CD4-positive, alpha-beta T cell treated with Interleukin-4 for 1 hour (primary cell): ENCODE measurements around the gene ACAP3.

Experiments
- DNase-seq, 2 donors: peaks; one replicate each; pipeline ENCODE4 v3.0.0-alpha.2; 2020 to 2022

The ACAP3 gene

GRCh38 chr1:1344655-1345361 lies 37.1 kb upstream of the ACAP3 start:
- no peak for DNase-seq

- DNase-seq, result no peak
These were observed 36.2 kb upstream of the ACAP3 start for GRCh38 chr1:1343811-1344421.

GRCh38 chr1:1342584-1343115 lies 34.9 kb upstream of the ACAP3 start:
- DNase-seq, result no peak

- DNase-seq, result no peak
These were observed 34.4 kb upstream of the ACAP3 start for GRCh38 chr1:1342061-1342562.

GRCh38 chr1:1341549-1342021 lies 33.9 kb upstream of the ACAP3 start:
- no peak for DNase-seq

GRCh38 chr1:1340791-1341548 lies 33.2 kb upstream of the ACAP3 start:
- DNase-seq, result no peak

- no peak for DNase-seq
These were observed 32.5 kb upstream of the ACAP3 start for GRCh38 chr1:1340185-1340584.

GRCh38 chr1:1338278-1338677 lies 30.5 kb upstream of the ACAP3 start:
- no peak for DNase-seq

- DNase-seq, result no peak
These were observed 30.0 kb upstream of the ACAP3 start for GRCh38 chr1:1337793-1338147.

- no peak for DNase-seq
These were observed 29.4 kb upstream of the ACAP3 start for GRCh38 chr1:1336931-1337792.

GRCh38 chr1:1336446-1336845 lies 28.7 kb upstream of the ACAP3 start:
- no peak for DNase-seq

- no peak for DNase-seq
These were observed 28.1 kb upstream of the ACAP3 start for GRCh38 chr1:1335792-1336248.

GRCh38 chr1:1335283-1335682 lies 27.6 kb upstream of the ACAP3 start:
- no peak for DNase-seq

GRCh38 chr1:1334835-1335234 lies 27.1 kb upstream of the ACAP3 start:
- DNase-seq, result no peak

GRCh38 chr1:1333551-1334241 lies 26.0 kb upstream of the ACAP3 start:
- no peak for DNase-seq

- no peak for DNase-seq
These were observed 25.2 kb upstream of the ACAP3 start for GRCh38 chr1:1332774-1333480.

- DNase-seq, result no peak
These were observed 24.5 kb upstream of the ACAP3 start for GRCh38 chr1:1332031-1332755.

- no peak for DNase-seq
These were observed 23.6 kb upstream of the ACAP3 start, which contains the start of gene TAS1R3 for GRCh38 chr1:1331068-1331965. TSS of gene TAS1R3 (plus strand) at chr1:1331280. CDS start at chr1:1331346, 66 bp downstream.
